ENCODE results near the gene MACROD2.

The MACROD2 gene

DNA sequence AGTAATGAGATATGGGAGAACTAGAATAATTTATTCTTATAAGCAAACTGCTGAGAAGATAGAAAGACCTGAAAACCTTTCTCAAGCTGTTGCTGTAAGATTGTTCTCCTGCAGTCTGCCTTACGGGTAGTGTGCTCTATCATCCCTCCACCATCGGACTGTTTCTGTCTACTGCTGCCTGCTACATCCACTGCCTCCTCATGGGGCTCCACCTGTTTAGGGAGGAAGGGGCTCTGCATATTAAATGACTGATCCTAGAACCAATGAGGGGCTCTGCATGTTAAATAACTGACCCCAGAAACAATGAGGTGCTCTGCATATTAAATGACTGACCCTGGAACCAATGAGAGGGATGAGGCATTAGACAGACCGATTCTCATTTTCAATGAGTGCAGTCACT, 1923.3 kb downstream of the MACROD2 start:
- DNase-seq (ENCODE audit: low read depth): no peak

- no peak for DNase-seq (ENCODE audit: low read depth)
Observed at GRCh38 chr20:15919118-15919517, 1923.8 kb downstream of the MACROD2 start.

DNA sequence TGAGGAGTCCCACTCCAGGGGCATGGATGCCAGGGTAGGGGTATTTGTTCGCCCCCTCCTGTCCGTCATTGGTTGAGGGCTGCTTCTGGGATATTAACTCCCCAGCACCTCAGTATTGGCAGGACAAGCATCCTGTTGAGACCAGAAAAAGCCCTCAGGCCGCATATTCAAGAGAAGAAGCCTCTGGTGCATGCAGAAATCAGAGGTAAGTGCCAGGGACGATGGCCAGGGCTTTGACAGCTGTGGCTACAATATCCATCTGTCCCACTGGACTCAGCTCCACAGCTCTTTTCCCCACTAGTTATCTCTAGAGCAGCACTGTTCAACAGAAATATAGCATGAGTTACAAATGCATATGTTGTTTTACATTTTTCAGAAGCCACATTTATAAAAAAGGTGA, 1926.6 kb downstream of the MACROD2 start:
- no peak for DNase-seq (ENCODE audit: low read depth)

- DNase-seq (ENCODE audit: low read depth): no peak
Observed at GRCh38 chr20:15922556-15922955, 1927.2 kb downstream of the MACROD2 start.

- no peak for DNase-seq (ENCODE audit: low read depth)
Observed at GRCh38 chr20:15923030-15923776, 1927.9 kb downstream of the MACROD2 start.

- DNase-seq (ENCODE audit: low read depth): no peak
Observed at GRCh38 chr20:15924556-15924955, 1929.2 kb downstream of the MACROD2 start.

GRCh38 chr20:15925376-15925775, 1930.1 kb downstream of the MACROD2 start:
- DNase-seq (ENCODE audit: low read depth): no peak

- no peak for DNase-seq (ENCODE audit: low read depth)
Observed at GRCh38 chr20:15927893-15928650, 1932.8 kb downstream of the MACROD2 start.

GRCh38 chr20:15928946-15929345, 1933.6 kb downstream of the MACROD2 start:
- no peak for DNase-seq (ENCODE audit: low read depth)

DNA sequence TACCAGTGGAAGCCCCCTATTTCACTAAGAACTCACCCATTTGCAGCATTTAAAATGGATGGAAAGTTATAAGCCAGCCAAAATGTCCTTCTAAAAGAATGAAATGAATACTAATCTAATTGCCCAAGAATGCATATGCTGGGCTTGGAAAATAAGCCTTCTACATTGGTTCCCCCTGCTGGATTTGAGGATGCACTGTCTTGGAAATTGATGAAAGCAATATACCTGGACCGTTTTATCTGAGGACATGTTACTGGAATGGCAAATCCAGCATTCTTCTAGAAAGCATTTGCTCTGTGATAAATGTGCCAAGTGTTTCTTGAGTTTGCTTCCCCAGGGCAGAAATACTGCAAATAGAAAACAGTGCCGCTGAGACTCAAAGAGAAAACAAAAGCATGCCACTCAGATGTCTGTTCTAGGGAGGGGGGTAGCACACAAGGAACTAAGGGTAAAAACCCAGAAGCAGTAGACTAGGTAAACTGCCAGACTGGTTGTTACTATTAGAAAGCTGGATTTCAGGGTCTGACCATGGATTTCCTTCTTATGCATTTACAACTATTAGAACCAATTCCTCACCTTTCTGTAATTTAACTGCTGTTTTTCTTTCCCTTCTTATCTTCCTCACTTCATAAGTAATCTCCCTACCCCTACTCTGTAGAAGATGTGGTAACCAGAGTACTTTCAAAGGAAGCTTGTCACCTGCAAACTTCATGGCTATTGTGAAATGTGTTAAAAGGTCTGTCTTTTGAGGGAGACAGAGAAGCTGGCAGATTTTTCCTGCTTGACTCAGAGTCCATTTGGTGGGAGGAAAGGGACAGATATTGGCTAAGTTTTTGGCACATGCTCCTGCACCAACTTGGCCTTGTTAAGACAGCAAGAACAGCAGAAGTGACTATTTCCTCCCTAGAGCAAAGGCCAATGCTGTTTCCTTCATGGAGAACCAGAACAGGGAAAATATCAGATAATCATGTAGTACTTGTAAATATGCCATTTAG, 1935.3 kb downstream of the MACROD2 start:
- no peak for DNase-seq (ENCODE audit: low read depth)

DNA sequence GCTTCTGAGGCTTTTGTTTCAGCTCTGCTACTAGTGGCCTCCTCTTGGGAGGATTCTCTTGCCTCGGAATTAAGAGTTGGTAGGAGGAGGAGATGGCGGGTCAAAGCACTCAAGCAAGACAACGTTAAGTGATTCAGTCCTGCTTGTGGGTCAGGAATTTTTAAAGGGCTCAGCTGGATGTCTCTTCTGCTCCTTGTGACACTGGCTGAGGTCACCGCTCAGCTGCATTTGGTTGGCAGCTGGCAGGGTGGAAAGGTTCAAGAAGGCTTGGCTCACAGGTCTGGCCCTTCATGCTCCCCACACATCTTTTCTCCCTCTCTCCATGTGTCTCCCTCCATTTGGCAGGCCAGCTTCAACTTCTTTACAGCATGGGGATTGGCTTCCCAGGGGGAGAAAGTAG, 1936.6 kb downstream of the MACROD2 start:
- DNase-seq (ENCODE audit: low read depth): no peak

- DNase-seq (ENCODE audit: low read depth): no peak
Observed at GRCh38 chr20:15937179-15937578, 1941.9 kb downstream of the MACROD2 start.

DNA sequence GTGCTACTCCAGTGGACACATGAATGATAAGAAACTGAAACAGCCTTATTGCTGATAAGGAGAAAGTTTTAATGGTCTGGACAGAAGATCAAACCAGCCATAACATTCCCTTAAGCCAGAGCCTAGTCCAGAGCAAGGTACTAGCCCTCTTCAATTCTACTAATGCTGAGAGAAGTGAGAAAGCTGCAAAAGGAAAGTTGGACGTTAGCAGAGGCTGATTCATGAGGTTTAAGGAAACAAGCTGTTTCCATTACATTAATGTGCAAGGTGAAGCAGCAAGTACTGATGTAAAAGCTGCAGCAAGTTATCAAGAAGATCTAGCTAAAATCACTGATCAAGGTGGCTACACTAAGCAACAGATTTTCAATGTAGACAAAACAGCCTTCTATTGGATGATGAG, 1943.5 kb downstream of the MACROD2 start:
- DNase-seq (ENCODE audit: low read depth): no peak

- DNase-seq (ENCODE audit: low read depth): no peak
Observed at GRCh38 chr20:15940127-15940526, 1944.8 kb downstream of the MACROD2 start.

DNA sequence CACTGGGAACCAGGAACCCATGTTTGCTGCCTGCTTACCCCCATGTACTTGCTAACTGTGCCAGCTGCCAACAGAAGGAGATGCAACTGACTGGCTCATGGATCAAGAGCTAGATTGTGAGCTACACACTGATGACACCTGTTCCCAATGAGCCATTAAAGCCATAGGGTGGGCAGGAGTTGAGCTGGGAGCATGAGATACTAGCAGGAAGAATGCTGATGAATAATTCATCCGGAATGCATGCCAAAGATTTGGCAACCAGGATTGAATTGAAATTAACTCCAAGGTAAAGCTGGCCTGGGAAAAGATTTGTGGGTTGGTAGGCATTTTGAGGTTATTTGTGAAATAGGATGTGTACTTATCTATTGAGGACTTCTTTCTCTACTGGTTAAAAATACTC, 1946.8 kb downstream of the MACROD2 start:
- DNase-seq (ENCODE audit: low read depth): no peak

- no peak for DNase-seq (ENCODE audit: low read depth)
Observed at GRCh38 chr20:15945289-15945688, 1950.0 kb downstream of the MACROD2 start.

DNA sequence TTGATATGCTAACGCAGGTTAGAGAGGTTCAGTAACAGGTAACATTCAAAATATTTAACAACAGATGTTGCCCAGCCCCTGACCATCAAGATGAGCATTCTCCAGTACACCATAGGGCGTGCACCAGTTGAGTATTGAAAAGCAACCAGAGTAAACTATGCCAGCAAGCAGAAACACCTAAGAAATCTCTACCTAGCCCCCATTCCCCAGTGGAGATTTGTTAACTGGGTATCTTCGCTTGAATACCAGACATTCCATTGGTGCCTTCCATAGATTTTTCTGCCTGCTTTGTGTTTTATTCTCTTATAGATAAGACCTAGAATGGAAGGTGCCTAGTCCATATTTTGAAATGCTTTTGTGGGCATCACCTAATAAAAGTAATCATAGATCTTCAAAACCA, 1954.1 kb downstream of the MACROD2 start:
- no peak for DNase-seq (ENCODE audit: low read depth)

- DNase-seq (ENCODE audit: low read depth): no peak
Observed at GRCh38 chr20:15951658-15952057, 1956.3 kb downstream of the MACROD2 start.

GRCh38 chr20:15958142-15958541, 1962.8 kb downstream of the MACROD2 start:
- DNase-seq (ENCODE audit: low read depth): no peak

- no peak for DNase-seq (ENCODE audit: low read depth)
Observed at GRCh38 chr20:15965165-15965564, 1969.8 kb downstream of the MACROD2 start.

DNA sequence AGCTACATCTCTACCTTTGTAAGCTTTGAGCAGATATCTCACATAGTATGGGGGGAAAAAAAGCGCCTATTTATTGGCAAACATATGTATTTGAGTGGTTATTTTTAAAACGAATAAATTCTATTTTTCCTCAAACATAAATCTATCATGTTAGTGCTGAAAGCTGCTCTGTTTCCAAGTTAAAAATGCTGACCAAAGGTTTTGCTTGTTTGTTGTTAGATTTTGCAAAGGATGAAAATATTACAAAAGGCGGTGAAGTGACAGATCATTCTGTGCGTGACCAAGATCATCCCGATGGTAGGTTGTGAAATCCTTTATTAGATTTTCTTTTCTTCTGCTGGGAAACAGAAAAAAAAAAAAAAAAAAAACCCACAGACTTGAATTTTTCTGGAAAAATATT, 1972.0 kb downstream of the MACROD2 start:
- DNase-seq (ENCODE audit: low read depth): no peak

- no peak for DNase-seq (ENCODE audit: low read depth)
Observed at GRCh38 chr20:15976047-15976736, 1980.9 kb downstream of the MACROD2 start.
